Measurements from ENCODE around the gene MUS81. TPM values are rescaled to one million over a fixed set of nuclear protein-coding genes. Genes with fewer than 3 reads are reported as not detected.
"Not testable (repeated sequence)": the region's sequence is repeated elsewhere in the genome, so short reads cannot be mapped to it uniquely, and the experiment has no call there.

The MUS81 gene
- total RNA-seq, 1 donor from 2014 or later = 45.0 TPM

DNA sequence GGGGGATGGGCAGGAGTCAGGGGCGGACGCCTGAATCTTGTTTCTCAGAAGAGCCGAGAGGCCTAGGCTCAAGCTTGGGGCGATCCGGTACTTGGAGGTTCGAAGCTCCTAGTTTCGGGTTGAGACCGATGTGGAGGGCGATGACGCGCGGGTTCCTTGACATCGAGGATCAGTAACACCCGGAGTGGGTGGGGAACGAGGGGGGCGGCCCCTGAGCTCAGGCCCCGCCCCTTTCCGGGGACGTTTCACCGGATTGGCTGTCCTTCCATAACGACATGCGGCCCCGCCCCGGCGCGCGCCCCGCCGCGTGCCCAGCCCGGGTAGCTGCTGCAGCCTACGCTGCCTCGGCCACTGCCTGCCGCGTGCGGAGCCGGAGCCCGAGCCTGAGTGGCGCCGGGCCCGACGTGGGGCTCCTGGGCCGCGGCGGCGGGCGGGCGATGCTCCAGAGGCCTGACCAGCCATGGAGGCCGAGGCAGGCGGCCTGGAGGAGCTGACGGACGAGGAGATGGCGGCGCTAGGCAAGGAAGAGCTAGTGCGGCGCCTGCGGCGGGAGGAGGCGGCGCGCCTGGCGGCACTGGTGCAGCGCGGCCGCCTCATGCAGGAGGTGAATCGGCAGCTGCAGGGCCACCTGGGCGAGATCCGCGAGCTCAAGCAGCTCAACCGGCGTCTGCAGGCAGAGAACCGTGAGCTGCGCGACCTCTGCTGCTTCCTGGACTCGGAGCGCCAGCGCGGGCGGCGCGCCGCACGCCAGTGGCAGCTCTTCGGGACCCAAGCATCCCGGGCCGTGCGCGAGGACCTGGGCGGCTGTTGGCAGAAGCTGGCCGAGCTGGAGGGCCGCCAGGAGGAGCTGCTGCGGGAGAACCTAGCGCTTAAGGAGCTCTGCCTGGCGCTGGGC lies 30.3 kb downstream of the MUS81 start, which contains the start of gene CCDC85B:
Gene CCDC85B (plus strand): TSS at position 350 of the 895 bp plus-strand sequence. CDS start 111 bp downstream, at position 461.
- Histone ChIP-seq H3K27ac (peak within 1 kb of the TSS; percentile 98), H3K4me1 (peaks cover 20 to 34% of the 10 kb centered on the region in 2 donors), H3K36me3 (peaks cover 0 to 15% of the 10 kb centered on the region in 2 donors), H3K27me3 (no peaks in the 10 kb centered on the region), H3K4me3 (peak within 1 kb of the TSS; percentile 82 to 85), H3K9me3 (no peaks in the 10 kb centered on the region)
- TF ChIP-seq, protein P1, sequence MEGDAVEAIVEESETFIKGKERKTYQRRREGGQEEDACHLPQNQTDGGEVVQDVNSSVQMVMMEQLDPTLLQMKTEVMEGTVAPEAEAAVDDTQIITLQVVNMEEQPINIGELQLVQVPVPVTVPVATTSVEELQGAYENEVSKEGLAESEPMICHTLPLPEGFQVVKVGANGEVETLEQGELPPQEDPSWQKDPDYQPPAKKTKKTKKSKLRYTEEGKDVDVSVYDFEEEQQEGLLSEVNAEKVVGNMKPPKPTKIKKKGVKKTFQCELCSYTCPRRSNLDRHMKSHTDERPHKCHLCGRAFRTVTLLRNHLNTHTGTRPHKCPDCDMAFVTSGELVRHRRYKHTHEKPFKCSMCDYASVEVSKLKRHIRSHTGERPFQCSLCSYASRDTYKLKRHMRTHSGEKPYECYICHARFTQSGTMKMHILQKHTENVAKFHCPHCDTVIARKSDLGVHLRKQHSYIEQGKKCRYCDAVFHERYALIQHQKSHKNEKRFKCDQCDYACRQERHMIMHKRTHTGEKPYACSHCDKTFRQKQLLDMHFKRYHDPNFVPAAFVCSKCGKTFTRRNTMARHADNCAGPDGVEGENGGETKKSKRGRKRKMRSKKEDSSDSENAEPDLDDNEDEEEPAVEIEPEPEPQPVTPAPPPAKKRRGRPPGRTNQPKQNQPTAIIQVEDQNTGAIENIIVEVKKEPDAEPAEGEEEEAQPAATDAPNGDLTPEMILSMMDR (IDR thresholded peaks at IDR 0.05) = peak in 1 of 3 experiments; percentile 29
- intact Hi-C loops (cut with DNase I) = loop anchor here (1.0 kb wide), 1 partner anchor 10 kb away; the partner anchor contains the start of gene FOSL1
- peak; percentile 98 to 100 for DNase-seq (ENCODE audit: low spot score in 2 of 2)

DNA sequence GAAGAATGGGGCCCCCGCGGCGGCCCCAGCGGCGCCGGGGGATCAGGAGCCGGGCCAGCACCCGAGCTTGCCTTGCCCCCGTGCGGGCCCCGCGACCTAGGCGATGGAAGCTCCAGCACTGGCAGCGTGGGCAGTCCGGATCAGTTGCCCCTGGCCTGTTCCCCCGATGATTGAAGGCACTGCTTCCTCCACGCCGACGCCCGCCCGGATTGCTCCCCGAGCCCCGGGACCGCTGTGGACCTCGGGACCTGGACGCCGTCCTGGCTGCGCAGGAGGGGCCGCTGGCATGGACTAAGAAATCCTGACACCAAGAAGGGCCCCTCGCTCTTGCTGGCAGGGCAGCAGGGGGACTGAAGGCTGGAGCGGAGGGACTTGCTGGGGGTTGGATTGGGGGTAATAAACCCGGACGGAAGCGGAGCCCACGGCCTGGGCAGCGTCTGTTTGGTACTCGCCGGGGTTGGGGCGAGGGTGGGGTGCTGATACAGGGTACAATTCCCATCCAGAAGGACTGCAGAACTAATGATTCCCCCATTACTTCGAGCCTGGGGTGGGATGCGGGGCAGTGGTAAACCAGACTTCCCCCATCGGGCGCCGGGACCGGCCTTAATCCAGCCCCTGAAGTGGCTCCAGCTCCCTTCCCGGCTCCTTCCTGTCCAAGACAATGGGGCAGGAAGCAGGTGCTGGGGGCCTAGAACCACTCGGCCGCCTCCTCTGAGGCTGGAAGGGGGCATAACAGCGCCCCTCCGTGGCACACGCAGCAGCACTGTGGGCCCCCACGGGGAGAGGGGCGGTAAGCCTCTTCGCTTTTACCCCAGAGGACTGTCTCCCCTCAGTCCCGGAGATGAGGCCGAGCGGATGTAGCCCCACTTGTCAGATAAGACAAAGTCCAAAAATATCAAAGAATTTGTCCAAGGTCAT lies 31.2 kb downstream of the MUS81 start:
- Histone ChIP-seq H3K4me3 (peak overlapping the region; percentile 82 to 85), H3K27me3 (no peaks in the 10 kb centered on the region), H3K9me3 (no peaks in the 10 kb centered on the region), H3K27ac (peak overlapping the region; percentile 98), H3K36me3 (peaks cover 0 to 6% of the 10 kb centered on the region in 2 donors), H3K4me1 (peaks cover 20 to 34% of the 10 kb centered on the region in 2 donors)
- peak in 1 of 2 donors; percentile 72 for DNase-seq (ENCODE audit: low spot score in 2 of 2)
- TF ChIP-seq, protein P1 (IDR thresholded peaks at IDR 0.05) = peak in 2 of 3 experiments; percentile 16 to 35
- intact Hi-C loops (cut with DNase I) = no loop called here

- H3K4me3 ChIP-seq = peak overlapping the region; percentile 82 to 85
- H3K36me3 ChIP-seq; intact Hi-C loops (cut with DNase I); DNase-seq (ENCODE audit: low spot score in 2 of 2); H3K27me3 ChIP-seq; H3K9me3 ChIP-seq: not testable (repeated sequence)
- peak overlapping the region; percentile 98 for H3K27ac ChIP-seq
- peaks cover 20 to 34% of the 10 kb centered on the region in 2 donors for H3K4me1 ChIP-seq
These were observed 31.9 kb downstream of the MUS81 start for GRCh38 chr11:65892137-65892540.

GRCh38 chr11:65892661-65893317 lies 32.6 kb downstream of the MUS81 start:
- H3K36me3 ChIP-seq = no peaks in the 10 kb centered on the region
- H3K4me1 ChIP-seq = peaks cover 17 to 31% of the 10 kb centered on the region in 2 donors
- TF ChIP-seq, protein P1 (IDR thresholded peaks at IDR 0.05) = no peak
- intact Hi-C loops (cut with DNase I) = no loop called here
- no peaks in the 10 kb centered on the region for H3K9me3 ChIP-seq
- peak overlapping the region; percentile 98 for H3K27ac ChIP-seq
- DNase-seq (ENCODE audit: low spot score in 2 of 2) = no peak
- no peaks in the 10 kb centered on the region for H3K27me3 ChIP-seq
- peak overlapping the region; percentile 82 to 85 for H3K4me3 ChIP-seq

GRCh38 chr11:65894034-65894591 lies 33.9 kb downstream of the MUS81 start:
- Histone ChIP-seq H3K9me3 (no peaks in the 10 kb centered on the region), H3K4me3 (peak overlapping the region in 1 of 2 donors; percentile 82), H3K4me1 (peaks cover 17 to 31% of the 10 kb centered on the region in 2 donors), H3K36me3 (no peaks in the 10 kb centered on the region), H3K27ac (peak overlapping the region; percentile 98), H3K27me3 (no peaks in the 10 kb centered on the region)
- DNase-seq (ENCODE audit: low spot score in 2 of 2) = peak in 1 of 2 donors; percentile 70
- TF ChIP-seq, protein P1 (IDR thresholded peaks at IDR 0.05) = no peak
- intact Hi-C loops (cut with DNase I) = no loop called here

All from ascending aorta (tissue), 2 donors.